HepG2 (cell line): ENCODE data around the gene LENG1. TPM values are rescaled to one million over a fixed set of nuclear protein-coding genes. Genes with fewer than 3 reads are reported as not detected.

Experiments
- AGO1 ChIP-seq: fragments of 200-400 bp; formaldehyde crosslinking; IDR thresholded peaks from 2 replicates; pipeline ENCODE4 v1.6.1; 2017; ENCODE audit warnings: mild to moderate bottlenecking, low read depth, low read length, moderate library complexity; ENCODE audit not compliant: poor library complexity, severe bottlenecking
- ARNT ChIP-seq: fragments of 450-650 bp; IDR thresholded peaks from 2 replicates; pipeline ENCODE4 v1.6.1; 2017
- ATAD3A ChIP-seq: sonication (generic); formaldehyde crosslinking; IDR thresholded peaks from 2 replicates; pipeline ENCODE4 v1.4.0; 2020; ENCODE audit warnings: missing genetic modification reagents
- CHD2 ChIP-seq: IDR thresholded peaks from 2 replicates; pipeline ENCODE4 v1.6.1; 2011; ENCODE audit warnings: low read depth, low read length, improper control_type of control experiment
- HNF1B ChIP-seq: sonication (generic); formaldehyde crosslinking; IDR thresholded peaks from 2 replicates; pipeline ENCODE4 v1.5.1; 2020; ENCODE audit warnings: mild to moderate bottlenecking, moderate library complexity, missing genetic modification reagents
- MAFG ChIP-seq: sonication (generic); formaldehyde crosslinking; IDR thresholded peaks from 2 replicates; pipeline ENCODE4 v1.5.1; 2020; ENCODE audit warnings: mild to moderate bottlenecking, missing genetic modification reagents
- MBNL3 ChIP-seq: fragments of 250-450 bp; sonication (Bioruptor Pico); conservative IDR thresholded peaks from 2 replicates; pipeline ENCODE4 v1.8.0; 2022; ENCODE audit warnings: mild to moderate bottlenecking, inconsistent platforms
- MIER3 ChIP-seq: IDR thresholded peaks from 2 replicates; pipeline ENCODE4 v1.6.1; 2016; ENCODE audit warnings: missing compliant biosample characterization, borderline replicate concordance
- MXI1 ChIP-seq: IDR thresholded peaks from 3 replicates; pipeline ENCODE4 v1.6.1; 2012; ENCODE audit warnings: low read depth, low read length, inconsistent platforms, borderline replicate concordance
- SOX13 ChIP-seq, 3 experiments: fragments of 450-650 bp in 1 of 3; sonication (generic) in 1 of 3; formaldehyde crosslinking in 1 of 3; IDR thresholded peaks in 2 of 3; conservative IDR thresholded peaks in 1 of 3; 2 replicates each; pipeline versions ENCODE4 v1.5.0 to v1.6.1; 2016 to 2020; ENCODE audit warnings: antibody characterized with exemption in 1 of 3, mild to moderate bottlenecking in 1 of 3, missing compliant biosample characterization in 1 of 3, missing genetic modification reagents in 1 of 3, moderate library complexity in 1 of 3
- SP4 ChIP-seq: sonication (generic); formaldehyde crosslinking; IDR thresholded peaks from 2 replicates; pipeline ENCODE4 v1.8.1; 2023; ENCODE audit warnings: mild to moderate bottlenecking, missing genetic modification reagents
- SRF ChIP-seq: IDR thresholded peaks from 2 replicates; pipeline ENCODE4 v1.6.1; 2011; ENCODE audit warnings: mild to moderate bottlenecking, low read depth, low read length, moderate library complexity
- TARDBP ChIP-seq: sonication (generic); formaldehyde crosslinking; IDR thresholded peaks from 2 replicates; pipeline ENCODE4 v1.8.0; 2022; ENCODE audit warnings: mild to moderate bottlenecking, missing genetic modification reagents
- ZBTB21 ChIP-seq: sonication (generic); formaldehyde crosslinking; IDR thresholded peaks from 2 replicates; pipeline ENCODE4 v1.4.0; 2020; ENCODE audit warnings: missing genetic modification reagents
- ZBTB25 ChIP-seq: IDR thresholded peaks from 2 replicates; pipeline ENCODE4 v1.6.1; 2018; ENCODE audit warnings: missing genetic modification reagents
- ZNF142 ChIP-seq: sonication (generic); formaldehyde crosslinking; IDR thresholded peaks from 2 replicates; pipeline ENCODE4 v1.4.0; 2020; ENCODE audit warnings: missing genetic modification reagents
- ZNF512 ChIP-seq: sonication (generic); formaldehyde crosslinking; IDR thresholded peaks from 2 replicates; pipeline ENCODE4 v1.4.0; 2020; ENCODE audit warnings: mild to moderate bottlenecking, missing genetic modification reagents
- ZNF543 ChIP-seq: sonication (generic); formaldehyde crosslinking; IDR thresholded peaks from 2 replicates; pipeline ENCODE4 v1.4.0; 2020; ENCODE audit warnings: mild to moderate bottlenecking, missing genetic modification reagents
- ZNF777 ChIP-seq: sonication (generic); formaldehyde crosslinking; IDR thresholded peaks from 2 replicates; pipeline ENCODE4 v1.4.0; 2020; ENCODE audit warnings: missing genetic modification reagents
- polyA plus RNA-seq, 8 experiments: library from polyadenylated mRNA; depleted of rRNA in 3 of 8; stranded (reverse) in 7 of 8; unstranded in 1 of 8; fragments of >200 nt; fragmentation: Illumina TruSeq in 4 of 8; extraction: Trizol in 4 of 8; gene quantifications; 2 replicates each; pipeline versions ENCODE4 v1.2.1 to v1.2.3, GENCODE V29; 2011 to 2016; ENCODE audit warnings: low read depth in 4 of 8, missing spikeins in 1 of 8, mixed read lengths in 1 of 8; ENCODE audit not compliant: insufficient read depth in 1 of 8
- total RNA-seq, 5 experiments: library from RNA; depleted of rRNA; stranded (reverse); fragments of >200 nt; fragmentation: Illumina TruSeq; extraction: Trizol; gene quantifications; 2 replicates each; pipeline ENCODE4 v1.2.3, GENCODE V29; 2016; ENCODE audit warnings: low read depth in 1 of 5

Gene LENG1
- total and polyA plus RNA-seq, 2 of the 13 experiments (the other 11 are each of a cell fraction or from before 2014, with no cell fraction given) = 1.8 to 3.8 TPM

- TF ChIP-seq SOX13 (IDR thresholded peaks at IDR 0.05) (no peak), SOX13 (CRISPR knock-in tag; conservative IDR thresholded peaks at IDR 0.05 in 1 of 2, IDR thresholded peaks at IDR 0.05 in 1 of 2) (no peak; a peak in 2 of 4 replicates), SRF (peak; percentile 85), TARDBP (CRISPR knock-in tag) (peak; percentile 86; the same call in 1 of the 2 replicates), ZBTB21 (CRISPR knock-in tag) (no peak), ZBTB25 (CRISPR knock-in tag) (peak; percentile 87), MIER3 (peak; percentile 66; the same call in 1 of the 2 replicates), SP4 (CRISPR knock-in tag) (peak; percentile 75; the same call in 1 of the 2 replicates), ZNF512 (CRISPR knock-in tag) (no peak), HNF1B (peak; percentile 93), ZNF777 (CRISPR knock-in tag) (no peak), ZNF142 (CRISPR knock-in tag) (no peak), CHD2 (peak; percentile 81), ATAD3A (no peak), ZNF543 (CRISPR knock-in tag) (peak; percentile 94), AGO1 (peak; percentile 86), MAFG (CRISPR knock-in tag) (no peak), MBNL3 (CRISPR knock-in tag) (no peak), MXI1 (peak; percentile 83; the same call in 2 of the 3 replicates), ARNT (no peak)
Measured at GRCh38 chr19:54115109-54116063, 44.1 kb downstream of the LENG1 start, which contains the start of the genes PRPF31 and TFPT (continued).
